GM21526 (cell line): Measurements from ENCODE around the gene DENND4B.

Experiments used
- ATAC-seq: cut with Tn5 transposase; IDR thresholded peaks from one replicate; pipeline ENCODE4 v1.9.1; 2021; ENCODE audit warnings: moderate library complexity; ENCODE audit not compliant: unreplicated experiment, low FRiP score

Gene DENND4B

GRCh38 chr1:153888533-153888932 is 58.0 kb downstream of the DENND4B start:
- ATAC-seq = no peak

GRCh38 chr1:153886127-153886526 is 60.4 kb downstream of the DENND4B start:
- ATAC-seq = no peak

DNA sequence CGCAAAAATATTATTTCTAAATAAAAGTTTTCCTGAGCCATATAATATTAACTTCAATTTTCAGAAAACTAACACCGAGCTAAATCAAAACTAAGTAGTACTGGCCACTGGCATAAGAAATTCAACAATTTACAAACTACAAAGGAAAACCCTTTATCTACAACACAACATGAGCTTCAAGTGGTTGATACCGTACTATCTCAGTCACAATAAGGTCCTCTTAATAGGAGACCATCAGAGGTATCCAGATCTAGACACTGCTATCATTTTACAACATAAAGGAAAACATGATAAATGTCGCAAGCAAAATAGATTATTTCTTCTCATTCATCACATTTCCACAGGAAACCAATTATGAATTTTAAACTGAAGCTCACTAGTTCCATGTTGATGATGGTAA is 63.3 kb downstream of the DENND4B start:
- ATAC-seq = no peak

- ATAC-seq = no peak
Measured at GRCh38 chr1:153882296-153882912, 64.1 kb downstream of the DENND4B start.

- no peak for ATAC-seq
Measured at GRCh38 chr1:153881751-153882150, 64.8 kb downstream of the DENND4B start.

- ATAC-seq = no peak
Measured at GRCh38 chr1:153880962-153881361, 65.6 kb downstream of the DENND4B start.

GRCh38 chr1:153880024-153880423 is 66.5 kb downstream of the DENND4B start:
- ATAC-seq = no peak
